ENCODE measurements around the gene LGALS3BP.

Gene LGALS3BP

GRCh38 chr17:78934681-78935418, 44.9 kb downstream of the LGALS3BP start:
- DNase-seq: no peak

DNA sequence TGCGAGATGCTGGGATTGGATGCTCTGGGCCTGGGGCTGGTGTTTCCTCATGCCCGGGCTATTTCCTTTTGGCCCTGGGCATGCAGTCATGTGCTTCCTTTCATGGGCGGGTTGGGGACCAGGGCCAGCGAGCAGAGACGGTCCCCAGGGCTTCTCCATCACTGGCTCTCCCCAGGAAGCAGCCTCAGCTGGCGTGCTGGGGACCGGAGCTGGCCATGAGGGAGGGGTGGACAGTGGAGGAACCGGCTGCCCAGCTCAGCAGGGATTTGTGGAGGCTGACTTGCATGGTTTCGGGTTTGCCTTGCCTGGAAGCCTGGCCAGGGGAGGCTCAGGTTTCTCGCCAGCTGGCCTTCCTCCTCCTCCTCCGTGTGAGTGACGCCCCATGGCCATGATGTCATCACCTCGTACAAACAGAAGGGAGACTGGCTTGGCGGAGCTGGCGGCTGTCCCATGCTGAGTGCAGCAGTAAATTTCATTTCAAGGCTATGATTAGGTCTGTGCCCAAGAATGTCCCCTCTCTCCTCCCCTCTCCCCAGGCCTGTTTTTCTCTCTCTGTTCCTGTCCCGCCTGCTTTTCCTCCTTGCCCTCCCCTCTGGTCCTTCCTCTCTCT, 45.7 kb downstream of the LGALS3BP start:
- DNase-seq: no peak

DNA sequence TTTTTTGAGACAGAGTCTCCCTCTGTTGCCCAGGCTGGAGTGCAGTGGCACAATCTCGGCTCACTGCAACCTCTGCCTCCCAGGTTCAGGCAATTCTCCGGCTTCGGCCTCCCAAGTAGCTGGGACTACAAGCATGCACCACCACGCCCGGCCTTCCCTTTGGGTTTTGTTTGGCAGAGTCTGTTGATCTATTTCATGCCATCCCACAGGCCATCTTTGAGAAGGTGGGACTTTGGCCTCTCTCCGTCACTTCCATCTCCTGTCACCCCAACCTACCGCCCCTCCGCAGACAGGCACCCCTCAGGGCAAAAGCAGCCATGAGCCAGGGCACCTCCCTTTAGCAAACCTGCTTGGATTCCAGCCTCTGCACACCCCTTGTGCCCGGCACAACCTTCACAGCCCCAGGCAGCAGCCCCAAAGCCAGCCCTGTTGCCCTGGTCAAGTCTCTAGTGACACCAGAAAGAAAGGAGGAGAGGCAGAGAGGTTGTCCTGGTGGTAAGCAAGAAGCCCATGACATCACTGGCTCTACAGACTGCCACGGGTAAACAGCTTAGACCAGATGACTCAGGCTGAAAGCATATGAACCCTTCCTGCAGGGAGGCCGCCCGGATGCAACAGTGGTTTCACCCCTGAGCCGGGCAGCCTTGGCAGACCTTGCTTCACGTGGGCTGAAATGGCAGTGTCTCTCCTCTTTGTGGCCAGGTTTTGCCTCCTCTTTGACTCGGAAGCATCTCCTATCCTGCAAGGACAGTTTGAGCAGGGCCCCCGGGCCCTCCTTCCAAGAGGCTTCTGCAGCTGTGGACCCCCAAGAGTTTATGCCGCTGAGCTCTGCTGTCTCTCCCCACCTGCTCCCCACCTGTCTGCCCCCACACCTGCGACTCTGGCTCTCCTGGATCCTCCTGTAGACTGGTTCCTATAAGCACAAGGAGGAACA, 46.4 kb downstream of the LGALS3BP start:
- no peak for DNase-seq

- DNase-seq: no peak
Measured at GRCh38 chr17:78929908-78930775, 49.6 kb downstream of the LGALS3BP start.

DNA sequence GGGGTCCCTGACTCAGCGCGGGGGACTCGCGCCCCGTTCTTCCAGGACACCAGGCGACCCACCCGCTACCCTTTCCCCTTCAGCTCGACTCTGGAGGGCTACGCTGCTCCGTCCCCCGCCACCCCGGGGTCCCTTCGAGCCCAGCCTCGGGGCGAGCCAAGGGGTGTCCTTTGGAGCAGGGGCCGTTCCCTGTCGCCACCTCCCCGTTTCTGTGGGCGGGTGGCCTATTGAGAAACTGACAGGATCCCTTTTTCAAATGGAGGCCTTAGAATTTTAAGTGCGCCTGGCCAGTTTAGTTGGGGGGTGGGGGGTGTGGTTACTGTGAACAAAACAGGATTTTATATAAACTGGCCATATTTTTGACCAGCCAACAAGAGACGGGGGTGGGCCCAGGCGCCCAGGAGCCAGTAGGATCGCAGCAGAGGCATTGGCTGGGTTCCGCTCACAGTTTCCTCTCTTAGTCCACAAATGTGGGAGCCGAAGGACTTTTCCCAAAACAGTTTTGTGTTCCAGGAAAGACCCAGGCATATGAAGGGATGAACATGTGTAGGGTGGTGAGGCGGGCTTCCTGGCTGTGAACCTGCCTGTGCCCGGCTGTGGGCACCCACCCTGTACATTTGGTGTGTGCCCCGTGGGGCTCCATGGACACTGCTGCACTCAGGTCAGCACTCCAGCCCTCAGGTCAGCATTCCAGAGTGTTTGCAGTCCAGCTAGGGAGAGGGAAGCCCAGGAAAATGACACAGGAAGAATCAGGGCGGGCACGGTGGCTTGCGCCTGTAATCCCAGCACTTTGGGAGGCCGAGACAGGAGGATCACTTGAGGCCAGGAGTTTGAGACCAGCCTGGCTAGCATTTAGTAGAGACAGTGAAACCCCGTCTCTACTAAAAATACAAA, 53.8 kb downstream of the LGALS3BP start:
- DNase-seq: no peak

DNA sequence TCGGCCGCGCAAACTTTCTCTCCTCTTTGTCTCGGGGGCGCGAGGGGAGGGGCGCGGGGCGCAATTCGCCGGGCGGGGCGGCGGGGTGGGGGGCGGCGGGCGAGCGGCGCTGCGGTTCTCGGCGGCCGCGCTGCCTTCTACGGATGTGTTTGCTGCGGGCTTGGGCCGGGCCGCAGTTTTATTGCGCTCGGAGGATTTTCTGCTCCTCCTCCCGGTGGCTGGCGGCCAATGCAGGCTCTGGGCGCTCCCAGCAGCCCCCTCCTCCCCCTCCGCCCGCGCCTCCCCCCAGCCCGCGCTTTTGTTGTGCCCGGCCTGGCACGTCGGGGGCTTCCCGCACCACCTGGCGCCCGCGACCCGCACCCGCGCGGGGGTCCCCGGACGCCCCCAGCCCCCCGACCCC, 54.5 kb downstream of the LGALS3BP start, which contains the start of gene TIMP2:
TSS of gene TIMP2 (minus strand) at position 154 of the 400 bp plus-strand sequence. CDS start 299 bp downstream, outside the sequence.
- DNase-seq: peak; percentile 28

DNA sequence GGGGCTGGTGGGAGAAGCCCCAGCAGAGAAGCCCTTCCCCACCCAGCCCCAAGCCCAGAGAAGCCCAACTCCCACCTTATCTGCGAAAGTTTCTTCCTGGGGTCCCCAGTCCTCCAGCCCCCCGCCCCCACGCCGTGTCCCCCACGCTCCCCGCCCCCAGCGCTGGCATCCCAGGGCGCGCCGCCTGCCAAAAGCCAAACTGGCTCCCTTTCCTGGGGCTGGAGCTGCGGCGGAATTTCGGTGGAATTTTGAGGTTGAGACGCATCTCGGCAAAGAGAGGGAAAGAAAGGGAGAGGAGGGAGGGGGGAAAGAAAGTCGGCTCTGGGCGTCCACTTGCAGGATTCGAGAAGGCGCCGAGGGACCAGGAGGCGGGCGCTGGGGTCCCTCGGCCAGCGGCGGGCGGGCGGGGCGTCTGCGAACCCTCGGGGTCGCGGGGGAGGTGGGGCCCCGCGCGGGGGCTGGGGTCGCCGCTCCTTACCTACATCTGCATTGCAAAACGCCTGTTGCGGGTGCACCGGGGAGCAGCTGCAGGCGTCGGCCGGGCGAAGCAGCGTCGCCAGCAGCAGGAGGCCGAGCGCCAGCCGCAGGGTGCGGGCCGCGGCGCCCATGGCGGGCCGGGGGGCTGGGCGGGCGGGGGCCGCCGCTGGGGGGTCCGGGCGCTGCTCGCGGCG, 55.1 kb downstream of the LGALS3BP start:
- no peak for DNase-seq

GRCh38 chr17:78923660-78924453, 55.9 kb downstream of the LGALS3BP start:
- DNase-seq: no peak

- DNase-seq: no peak
Measured at GRCh38 chr17:78922816-78923498, 56.8 kb downstream of the LGALS3BP start.

GRCh38 chr17:78921437-78921971, 58.2 kb downstream of the LGALS3BP start:
- no peak for DNase-seq

All from activated gamma-delta T cell (primary cell).